ENCODE measurements around the gene RNF215.
"Not testable (repeated sequence)": the region's sequence is repeated elsewhere in the genome, so short reads cannot be mapped to it uniquely, and the experiment has no call there.

The RNF215 gene

GRCh38 chr22:30421695-30422480, 34.7 kb upstream of the RNF215 start:
- no peak for DNase-seq (ENCODE audit: low spot score)

GRCh38 chr22:30420347-30421125, 33.3 kb upstream of the RNF215 start:
- DNase-seq (ENCODE audit: low spot score), result no peak

GRCh38 chr22:30416837-30417236, 29.6 kb upstream of the RNF215 start:
- no peak for DNase-seq (ENCODE audit: low spot score)

- no peak for DNase-seq (ENCODE audit: low spot score)
Measured at GRCh38 chr22:30416403-30416802, 29.2 kb upstream of the RNF215 start.

GRCh38 chr22:30414525-30415047, 27.4 kb upstream of the RNF215 start:
- no peak for DNase-seq (ENCODE audit: low spot score)

- no peak for DNase-seq (ENCODE audit: low spot score)
Measured at GRCh38 chr22:30413745-30414524, 26.7 kb upstream of the RNF215 start.

- DNase-seq (ENCODE audit: low spot score), result no peak
Measured at GRCh38 chr22:30413001-30413400, 25.8 kb upstream of the RNF215 start.

GRCh38 chr22:30411780-30412179, 24.6 kb upstream of the RNF215 start:
- DNase-seq (ENCODE audit: low spot score), result peak; percentile 48

- peak; percentile 26 for DNase-seq (ENCODE audit: low spot score)
Measured at GRCh38 chr22:30408388-30409102, 21.3 kb upstream of the RNF215 start.

- DNase-seq (ENCODE audit: low spot score), result no peak
Measured at GRCh38 chr22:30406400-30406799, 19.2 kb upstream of the RNF215 start.

GRCh38 chr22:30405731-30406130, 18.5 kb upstream of the RNF215 start:
- DNase-seq (ENCODE audit: low spot score), result no peak

GRCh38 chr22:30404307-30404706, 17.1 kb upstream of the RNF215 start:
- DNase-seq (ENCODE audit: low spot score), result no peak

- not testable (repeated sequence) for DNase-seq (ENCODE audit: low spot score)
Measured at GRCh38 chr22:30402766-30403104, 15.5 kb upstream of the RNF215 start.

- no peak for DNase-seq (ENCODE audit: low spot score)
Measured at GRCh38 chr22:30402028-30402765, 15.0 kb upstream of the RNF215 start.

- DNase-seq (ENCODE audit: low spot score), result not testable (repeated sequence)
Measured at GRCh38 chr22:30401024-30401423, 13.8 kb upstream of the RNF215 start.

GRCh38 chr22:30400159-30400558, 12.9 kb upstream of the RNF215 start:
- DNase-seq (ENCODE audit: low spot score), result no peak

- DNase-seq (ENCODE audit: low spot score), result no peak
Measured at GRCh38 chr22:30399718-30400117, 12.5 kb upstream of the RNF215 start.

GRCh38 chr22:30398685-30399680, 11.8 kb upstream of the RNF215 start:
- DNase-seq (ENCODE audit: low spot score), result no peak
